ENCODE data around the gene SH3RF3.

DNA sequence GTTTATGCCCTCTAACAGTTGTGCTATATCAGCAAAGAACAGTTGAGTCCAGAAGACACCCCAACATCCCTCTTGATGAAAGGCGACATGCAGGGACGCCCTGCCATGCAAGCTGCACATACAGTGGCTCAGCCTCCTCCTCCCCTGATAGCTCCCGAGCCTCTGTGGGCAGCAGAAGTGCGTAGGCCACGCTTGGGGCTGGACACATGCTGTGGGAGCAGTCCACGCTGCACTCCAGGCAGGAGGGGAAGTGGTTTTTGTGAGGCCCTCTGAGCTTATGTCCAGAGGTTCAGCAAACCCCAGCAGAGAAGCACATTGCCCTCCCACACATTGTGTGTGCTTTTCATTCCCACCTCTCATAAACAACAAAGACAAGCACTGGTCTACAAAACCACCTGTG lies 322.7 kb downstream of the SH3RF3 start:
- TF ChIP-seq EZH2 (IDR thresholded peaks at IDR 0.05), result no peak
- TF ChIP-seq, protein P1, sequence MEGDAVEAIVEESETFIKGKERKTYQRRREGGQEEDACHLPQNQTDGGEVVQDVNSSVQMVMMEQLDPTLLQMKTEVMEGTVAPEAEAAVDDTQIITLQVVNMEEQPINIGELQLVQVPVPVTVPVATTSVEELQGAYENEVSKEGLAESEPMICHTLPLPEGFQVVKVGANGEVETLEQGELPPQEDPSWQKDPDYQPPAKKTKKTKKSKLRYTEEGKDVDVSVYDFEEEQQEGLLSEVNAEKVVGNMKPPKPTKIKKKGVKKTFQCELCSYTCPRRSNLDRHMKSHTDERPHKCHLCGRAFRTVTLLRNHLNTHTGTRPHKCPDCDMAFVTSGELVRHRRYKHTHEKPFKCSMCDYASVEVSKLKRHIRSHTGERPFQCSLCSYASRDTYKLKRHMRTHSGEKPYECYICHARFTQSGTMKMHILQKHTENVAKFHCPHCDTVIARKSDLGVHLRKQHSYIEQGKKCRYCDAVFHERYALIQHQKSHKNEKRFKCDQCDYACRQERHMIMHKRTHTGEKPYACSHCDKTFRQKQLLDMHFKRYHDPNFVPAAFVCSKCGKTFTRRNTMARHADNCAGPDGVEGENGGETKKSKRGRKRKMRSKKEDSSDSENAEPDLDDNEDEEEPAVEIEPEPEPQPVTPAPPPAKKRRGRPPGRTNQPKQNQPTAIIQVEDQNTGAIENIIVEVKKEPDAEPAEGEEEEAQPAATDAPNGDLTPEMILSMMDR (IDR thresholded peaks at IDR 0.05), result no peak
